OCI-LY1 (cell line): ENCODE data around the gene BBS9.

Experiments
- H2AFZ ChIP-seq: fragments of 200-600 bp; sonication (generic), shearing (Covaris generic); 2 replicates; pipeline ENCODE4 v1.6.0; 2014; ENCODE audit warnings: antibody characterized with exemption, mild to moderate bottlenecking, low read length
- H3F3A ChIP-seq: fragments of 200-600 bp; sonication (generic), shearing (Covaris generic); 2 replicates; pipeline ENCODE4 v1.6.0; 2014; ENCODE audit warnings: mild to moderate bottlenecking, antibody characterized with exemption, low read length, moderate library complexity; ENCODE audit not compliant: insufficient read depth
- H3K27ac ChIP-seq: fragments of 200-600 bp; sonication (generic); 2 replicates; pipeline ENCODE4 v1.5.1; 2014; ENCODE audit warnings: low read length, mixed run types, mild to moderate bottlenecking, low read depth; ENCODE audit not compliant: poor library complexity, severe bottlenecking
- H3K27me3 ChIP-seq: fragments of 200-600 bp; sonication (generic); 2 replicates; pipeline ENCODE4 v1.6.0; 2014; ENCODE audit warnings: antibody characterized with exemption, mild to moderate bottlenecking, low read length, moderate library complexity; ENCODE audit not compliant: insufficient read depth
- H3K36me3 ChIP-seq: fragments of 200-600 bp; sonication (generic); 2 replicates; pipeline ENCODE4 v1.6.1; 2014; ENCODE audit warnings: mild to moderate bottlenecking, antibody characterized with exemption, low read length, moderate library complexity, mixed read lengths; ENCODE audit not compliant: insufficient read depth
- H3K4me1 ChIP-seq: fragments of 200-600 bp; sonication (generic); 2 replicates; pipeline ENCODE4 v1.5.1; 2014; ENCODE audit warnings: mild to moderate bottlenecking, low read length, moderate library complexity; ENCODE audit not compliant: insufficient read depth, severe bottlenecking
- H3K4me2 ChIP-seq: fragments of 200-600 bp; sonication (generic), shearing (Covaris generic); 2 replicates; pipeline ENCODE4 v1.6.1; 2014; ENCODE audit warnings: low read length
- H3K4me3 ChIP-seq: fragments of 200-600 bp; sonication (generic); 2 replicates; pipeline ENCODE4 v1.5.1; 2014; ENCODE audit warnings: low read length, low read depth, mild to moderate bottlenecking, mixed read lengths; ENCODE audit not compliant: poor library complexity, severe bottlenecking
- H3K79me2 ChIP-seq: fragments of 200-600 bp; shearing (Covaris generic); 2 replicates; pipeline ENCODE4 v1.6.1; 2016; ENCODE audit warnings: mixed run types, low read length, mixed read lengths; ENCODE audit not compliant: insufficient read depth
- H3K9ac ChIP-seq: fragments of 200-600 bp; sonication (generic), shearing (Covaris generic); 2 replicates; pipeline ENCODE4 v1.6.1; 2014; ENCODE audit warnings: mild to moderate bottlenecking, low read length, mixed read lengths
- H3K9me2 ChIP-seq: fragments of 200-600 bp; sonication (generic), shearing (Covaris generic); 2 replicates; pipeline ENCODE4 v1.6.1; 2014; ENCODE audit warnings: low read depth, mild to moderate bottlenecking, low read length, mixed read lengths
- H3K9me3 ChIP-seq: fragments of 200-600 bp; shearing (Covaris generic); 2 replicates; pipeline ENCODE4 v1.6.1; 2014; ENCODE audit warnings: low read length, mixed read lengths
- H4K20me1 ChIP-seq: fragments of 200-600 bp; sonication (generic), shearing (Covaris generic); 2 replicates; pipeline ENCODE4 v1.6.0; 2016; ENCODE audit warnings: mild to moderate bottlenecking, low read length; ENCODE audit not compliant: insufficient read depth
- CTCF ChIP-seq: fragments of 200-600 bp; sonication (generic), shearing (Covaris generic); IDR thresholded peaks from 2 replicates; pipeline ENCODE4 v1.5.1; 2017; ENCODE audit warnings: mild to moderate bottlenecking, antibody characterized with exemption, low read length, moderate library complexity, mixed read lengths
- EZH2 ChIP-seq: fragments of 200-600 bp; sonication (generic), shearing (Covaris generic); IDR thresholded peaks from 2 replicates; pipeline ENCODE4 v1.8.0; 2017; ENCODE audit warnings: borderline replicate concordance, mixed run types, mild to moderate bottlenecking, antibody characterized with exemption, low read length, moderate library complexity, mixed read lengths

BBS9 gene

GRCh38 chr7:33639552-33640197, 510.3 kb downstream of the BBS9 start:
- Histone ChIP-seq H4K20me1 (no peaks in the 10 kb centered on the region), H3K9me3 (no peaks in the 10 kb centered on the region), H3K4me1 (no peaks in the 10 kb centered on the region), H3K9me2 (no peaks in the 10 kb centered on the region), H3K4me3 (no peak overlapping the region), H3K4me2 (no peak overlapping the region), H3K27ac (no peak overlapping the region), H2AFZ (no peak overlapping the region), H3K27me3 (peaks cover 6% of the 10 kb centered on the region; the same call in 1 of the 2 replicates), H3K9ac (no peak overlapping the region), H3F3A (no peaks in the 10 kb centered on the region), H3K79me2 (no peaks in the 10 kb centered on the region), H3K36me3 (no peaks in the 10 kb centered on the region)
- TF ChIP-seq EZH2 (no peak), CTCF (no peak)

GRCh38 chr7:33640741-33641140, 511.4 kb downstream of the BBS9 start:
- Histone ChIP-seq H3K27ac (no peak overlapping the region), H3F3A (no peaks in the 10 kb centered on the region), H3K4me3 (no peak overlapping the region), H3K4me2 (no peak overlapping the region), H3K9ac (no peak overlapping the region), H4K20me1 (no peaks in the 10 kb centered on the region), H3K9me3 (no peaks in the 10 kb centered on the region), H3K4me1 (no peaks in the 10 kb centered on the region), H3K27me3 (no peaks in the 10 kb centered on the region), H2AFZ (no peak overlapping the region), H3K79me2 (no peaks in the 10 kb centered on the region), H3K36me3 (no peaks in the 10 kb centered on the region), H3K9me2 (no peaks in the 10 kb centered on the region)
- TF ChIP-seq EZH2: no peak
- TF ChIP-seq CTCF: no peak

- Histone ChIP-seq H3K27ac (no peak overlapping the region), H3K36me3 (no peaks in the 10 kb centered on the region), H3K4me1 (no peaks in the 10 kb centered on the region), H3K79me2 (no peaks in the 10 kb centered on the region), H3K9me2 (no peaks in the 10 kb centered on the region), H3K27me3 (no peaks in the 10 kb centered on the region), H3K4me2 (no peak overlapping the region), H4K20me1 (no peaks in the 10 kb centered on the region), H3K9ac (no peak overlapping the region), H3K9me3 (no peaks in the 10 kb centered on the region), H2AFZ (no peak overlapping the region), H3K4me3 (no peak overlapping the region), H3F3A (no peaks in the 10 kb centered on the region)
- TF ChIP-seq CTCF: no peak
- TF ChIP-seq EZH2: no peak
These were observed 512.9 kb downstream of the BBS9 start for GRCh38 chr7:33642312-33642711.
